ENCODE results near the gene TASP1. TPM values are rescaled to one million over a fixed set of nuclear protein-coding genes. Genes with fewer than 3 reads are reported as not detected.

Gene TASP1
- total RNA-seq, 1 experiment from 2014 or later: 13.9 TPM

GRCh38 chr20:13396826-13397225 lies 241.9 kb downstream of the TASP1 start:
- POLR2A ChIA-PET (ENCODE audit: unreplicated experiment): no interaction called here
- TF ChIP-seq EZH2 (IDR thresholded peaks at IDR 0.05; ENCODE audit: low read length, unreplicated experiment) (no peak), CTCF (conservative IDR thresholded peaks at IDR 0.05; ENCODE audit: low read depth, low read length) (no peak), EZH2phosphoT487 (IDR thresholded peaks at IDR 0.05; ENCODE audit: borderline replicate concordance, low read length) (no peak)
- Histone ChIP-seq H3K27me3 (ENCODE audit: low read length) (no peaks in the 10 kb centered on the region), H2AFZ (ENCODE audit: low read length) (no peak overlapping the region), H3K27ac (ENCODE audit: low read length) (no peak overlapping the region), H3K9me3 (ENCODE audit: low read length) (no peaks in the 10 kb centered on the region), H3K4me2 (ENCODE audit: low read length) (no peak overlapping the region), H3K79me2 (ENCODE audit: low read length) (no peaks in the 10 kb centered on the region), H3K9ac (ENCODE audit: low read length) (no peak overlapping the region), H3K4me1 (ENCODE audit: insufficient read depth, low read length) (peaks cover 7% of the 10 kb centered on the region), H3K36me3 (ENCODE audit: low read depth, low read length) (no peaks in the 10 kb centered on the region), H3K9me2 (replicated peaks; ENCODE audit: low read length) (no peaks in the 10 kb centered on the region), H4K20me1 (ENCODE audit: low read length) (no peaks in the 10 kb centered on the region), H3K4me3 (ENCODE audit: low read length) (no peak overlapping the region), H3F3A (ENCODE audit: low read length, unreplicated experiment) (no peaks in the 10 kb centered on the region)
- CTCF ChIA-PET: no interaction called here
- intact Hi-C loops (cut with micrococcal nuclease): no loop called here
- no TSS peak for BruUV-seq (replicated peaks)
- no peak for ATAC-seq
- DNase-seq: no peak

- no peaks in the 10 kb centered on the region for H3K79me2 ChIP-seq (ENCODE audit: low read length)
- POLR2A ChIA-PET (ENCODE audit: unreplicated experiment): no interaction called here
- H3K27me3 ChIP-seq (ENCODE audit: low read length): no peaks in the 10 kb centered on the region
- no TSS peak for BruUV-seq (replicated peaks)
- ATAC-seq (no peak), DNase-seq (no peak)
- CTCF ChIA-PET: no interaction called here
- H3K9me3 ChIP-seq (ENCODE audit: low read length): no peaks in the 10 kb centered on the region
- H3K36me3 ChIP-seq (ENCODE audit: low read depth, low read length): no peaks in the 10 kb centered on the region
- H3K4me1 ChIP-seq (ENCODE audit: insufficient read depth, low read length): no peaks in the 10 kb centered on the region
- H3F3A ChIP-seq (ENCODE audit: low read length, unreplicated experiment): no peaks in the 10 kb centered on the region
- no peak overlapping the region for H3K27ac ChIP-seq (ENCODE audit: low read length)
- H2AFZ ChIP-seq (ENCODE audit: low read length): no peak overlapping the region
- no peak for TF ChIP-seq CTCF (conservative IDR thresholded peaks at IDR 0.05; ENCODE audit: low read depth, low read length)
- intact Hi-C loops (cut with micrococcal nuclease): no loop called here
- H3K9me2 ChIP-seq (replicated peaks; ENCODE audit: low read length): no peaks in the 10 kb centered on the region
- H3K4me3 ChIP-seq (ENCODE audit: low read length): no peak overlapping the region
- H4K20me1 ChIP-seq (ENCODE audit: low read length): no peaks in the 10 kb centered on the region
- no peak overlapping the region for H3K9ac ChIP-seq (ENCODE audit: low read length)
- H3K4me2 ChIP-seq (ENCODE audit: low read length): no peak overlapping the region
Measured at GRCh38 chr20:13396022-13396421, 242.7 kb downstream of the TASP1 start.

- Histone ChIP-seq H3K4me3 (ENCODE audit: low read length) (no peak overlapping the region), H3K36me3 (ENCODE audit: low read depth, low read length) (no peaks in the 10 kb centered on the region), H2AFZ (ENCODE audit: low read length) (no peak overlapping the region), H3K9me2 (replicated peaks; ENCODE audit: low read length) (no peaks in the 10 kb centered on the region), H3F3A (ENCODE audit: low read length, unreplicated experiment) (no peaks in the 10 kb centered on the region), H3K27me3 (ENCODE audit: low read length) (no peaks in the 10 kb centered on the region), H3K9ac (ENCODE audit: low read length) (no peak overlapping the region), H3K79me2 (ENCODE audit: low read length) (no peaks in the 10 kb centered on the region), H3K4me2 (ENCODE audit: low read length) (no peak overlapping the region), H3K4me1 (ENCODE audit: insufficient read depth, low read length) (no peaks in the 10 kb centered on the region), H4K20me1 (ENCODE audit: low read length) (no peaks in the 10 kb centered on the region), H3K9me3 (ENCODE audit: low read length) (no peaks in the 10 kb centered on the region), H3K27ac (ENCODE audit: low read length) (no peak overlapping the region)
- intact Hi-C loops (cut with micrococcal nuclease): loop anchor here (1.0 kb wide), 1 partner anchor 151 kb away; no protein-coding TSS in a partner anchor
- DNase-seq (no peak), ATAC-seq (no peak)
- BruUV-seq (replicated peaks): no TSS peak
- TF ChIP-seq EZH2phosphoT487 (IDR thresholded peaks at IDR 0.05; ENCODE audit: borderline replicate concordance, low read length) (no peak), EZH2 (IDR thresholded peaks at IDR 0.05; ENCODE audit: low read length, unreplicated experiment) (no peak)
- POLR2A ChIA-PET (ENCODE audit: unreplicated experiment): no interaction called here
- CTCF ChIA-PET: no interaction called here
Measured at GRCh38 chr20:13395232-13395631, 243.5 kb downstream of the TASP1 start.
